ENCODE data around the gene XRCC5. TPM values are rescaled to one million over a fixed set of nuclear protein-coding genes. Genes with fewer than 3 reads are reported as not detected.

XRCC5 gene
- total RNA-seq, 2 donors from 2014 or later, result 205 to 244 TPM

DNA sequence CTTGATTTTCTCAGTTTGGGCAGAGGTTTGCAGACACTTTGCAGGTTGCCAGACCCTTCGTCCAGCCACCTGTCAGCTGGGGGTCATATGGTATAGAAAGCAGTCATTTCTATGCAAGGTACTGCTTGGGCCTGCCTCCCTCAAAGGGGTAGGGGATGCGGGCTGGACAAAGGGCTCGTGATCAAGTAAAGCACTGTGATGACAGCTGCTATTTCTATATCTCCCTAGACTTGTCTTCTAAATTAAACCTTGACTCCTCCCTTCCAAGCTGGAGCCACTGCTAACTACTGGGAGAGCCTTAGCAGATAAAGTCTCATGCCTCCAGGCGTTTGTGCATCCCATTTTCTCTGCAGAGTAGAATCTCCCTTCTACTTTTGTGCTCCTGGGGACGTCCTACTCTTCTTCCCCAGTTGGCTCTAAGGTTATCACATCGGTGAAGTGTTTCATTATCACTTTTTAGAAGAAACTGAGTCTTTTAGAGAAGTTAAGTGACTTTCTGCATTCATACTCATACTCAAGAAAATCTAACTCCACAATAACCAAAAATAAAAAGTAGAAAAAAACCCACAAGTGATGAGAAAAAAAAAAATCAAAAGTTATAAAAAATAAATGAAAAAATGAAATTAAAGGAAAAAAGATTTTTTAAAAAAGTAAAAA is 710 bp upstream of the XRCC5 start:
- H3K27me3 ChIP-seq, result no peaks in the 10 kb centered on the region
- no peak overlapping the region for H3K9ac ChIP-seq (ENCODE audit: low read depth in 2 of 2, low read length in 2 of 2)
- H3K9me3 ChIP-seq, result no peaks in the 10 kb centered on the region
- TF ChIP-seq, protein P1, sequence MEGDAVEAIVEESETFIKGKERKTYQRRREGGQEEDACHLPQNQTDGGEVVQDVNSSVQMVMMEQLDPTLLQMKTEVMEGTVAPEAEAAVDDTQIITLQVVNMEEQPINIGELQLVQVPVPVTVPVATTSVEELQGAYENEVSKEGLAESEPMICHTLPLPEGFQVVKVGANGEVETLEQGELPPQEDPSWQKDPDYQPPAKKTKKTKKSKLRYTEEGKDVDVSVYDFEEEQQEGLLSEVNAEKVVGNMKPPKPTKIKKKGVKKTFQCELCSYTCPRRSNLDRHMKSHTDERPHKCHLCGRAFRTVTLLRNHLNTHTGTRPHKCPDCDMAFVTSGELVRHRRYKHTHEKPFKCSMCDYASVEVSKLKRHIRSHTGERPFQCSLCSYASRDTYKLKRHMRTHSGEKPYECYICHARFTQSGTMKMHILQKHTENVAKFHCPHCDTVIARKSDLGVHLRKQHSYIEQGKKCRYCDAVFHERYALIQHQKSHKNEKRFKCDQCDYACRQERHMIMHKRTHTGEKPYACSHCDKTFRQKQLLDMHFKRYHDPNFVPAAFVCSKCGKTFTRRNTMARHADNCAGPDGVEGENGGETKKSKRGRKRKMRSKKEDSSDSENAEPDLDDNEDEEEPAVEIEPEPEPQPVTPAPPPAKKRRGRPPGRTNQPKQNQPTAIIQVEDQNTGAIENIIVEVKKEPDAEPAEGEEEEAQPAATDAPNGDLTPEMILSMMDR (IDR thresholded peaks at IDR 0.05), result no peak
- intact Hi-C loops (cut with DNase I), result no loop called here
- H3K4me1 ChIP-seq, result no peaks in the 10 kb centered on the region
- H3K27ac ChIP-seq, result peak overlapping the region; percentile 83
- H3K36me3 ChIP-seq, result no peaks in the 10 kb centered on the region
- no peak overlapping the region for H3K4me3 ChIP-seq
- no peak for DNase-seq

DNA sequence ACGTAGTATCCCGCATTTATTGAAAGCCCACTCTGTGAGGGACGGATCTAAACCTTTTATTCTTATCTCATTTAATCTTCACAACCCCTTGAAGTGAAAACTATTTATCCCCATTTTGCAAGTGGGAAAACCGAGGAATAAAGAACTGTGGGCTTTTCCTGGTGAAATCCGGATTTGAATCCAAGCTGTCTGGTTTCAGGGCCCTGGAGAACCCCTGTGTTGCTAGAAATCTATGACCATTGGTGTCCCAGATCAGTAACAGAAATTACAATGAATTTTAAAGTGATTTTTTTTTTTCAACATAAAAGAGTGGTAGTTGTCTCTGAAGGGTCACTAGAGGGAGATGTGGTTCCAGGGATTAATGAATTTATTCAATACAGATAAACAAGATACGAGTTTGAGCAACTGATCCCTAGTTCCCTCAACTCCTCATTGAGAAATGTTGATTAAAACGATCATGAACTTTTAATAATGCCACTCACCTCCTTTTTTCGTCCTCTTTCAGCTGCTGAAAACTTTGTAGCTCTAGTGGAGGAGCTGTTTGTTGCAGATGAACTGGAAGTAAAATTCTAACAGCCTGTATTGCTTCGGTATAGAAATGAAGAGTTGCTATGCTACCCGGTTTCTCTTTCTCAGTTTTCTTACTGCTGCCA is 940 bp downstream of the XRCC5 start:
- H3K4me3 ChIP-seq, result peak overlapping the region; percentile 85
- peak overlapping the region; percentile 90 to 95 for H3K9ac ChIP-seq (ENCODE audit: low read depth in 2 of 2, low read length in 2 of 2)
- no peak for DNase-seq

DNA sequence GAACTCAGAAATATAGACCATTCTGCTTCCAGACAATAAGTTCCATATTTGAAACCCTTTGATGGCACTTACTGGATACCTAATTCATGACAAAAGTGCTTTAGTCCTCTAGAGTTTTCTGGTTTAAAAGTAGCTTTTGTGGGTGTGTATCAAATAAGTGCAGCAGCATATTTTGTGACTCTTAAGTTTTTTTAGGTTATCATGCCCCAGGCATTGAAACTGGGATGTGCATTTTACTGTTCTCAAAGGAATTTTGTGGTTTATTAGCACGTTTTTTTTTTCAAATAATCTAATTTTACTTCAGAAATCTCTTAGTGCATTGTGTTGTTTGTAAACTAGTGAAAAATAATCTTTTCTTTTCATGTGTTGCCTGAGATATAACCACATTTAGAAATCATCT is 1.5 kb downstream of the XRCC5 start:
- H3K27ac ChIP-seq, result no peak overlapping the region
- intact Hi-C loops (cut with DNase I), result loop anchor here (5.0 kb wide), 1 partner anchor 78 kb away; no protein-coding TSS in a partner anchor
- H3K4me1 ChIP-seq, result no peaks in the 10 kb centered on the region

More for the DNA sequence above, 940 bp downstream of the XRCC5 start:
- Histone ChIP-seq H3K9me3 (no peaks in the 10 kb centered on the region), H3K36me3 (no peaks in the 10 kb centered on the region), H3K27ac (peak overlapping the region; percentile 83), H3K4me1 (no peaks in the 10 kb centered on the region), H3K27me3 (no peaks in the 10 kb centered on the region)
- intact Hi-C loops (cut with DNase I), result loop anchor here (5.0 kb wide), 1 partner anchor 78 kb away; no protein-coding TSS in a partner anchor
- TF ChIP-seq, protein P1 (IDR thresholded peaks at IDR 0.05), result no peak

DNA sequence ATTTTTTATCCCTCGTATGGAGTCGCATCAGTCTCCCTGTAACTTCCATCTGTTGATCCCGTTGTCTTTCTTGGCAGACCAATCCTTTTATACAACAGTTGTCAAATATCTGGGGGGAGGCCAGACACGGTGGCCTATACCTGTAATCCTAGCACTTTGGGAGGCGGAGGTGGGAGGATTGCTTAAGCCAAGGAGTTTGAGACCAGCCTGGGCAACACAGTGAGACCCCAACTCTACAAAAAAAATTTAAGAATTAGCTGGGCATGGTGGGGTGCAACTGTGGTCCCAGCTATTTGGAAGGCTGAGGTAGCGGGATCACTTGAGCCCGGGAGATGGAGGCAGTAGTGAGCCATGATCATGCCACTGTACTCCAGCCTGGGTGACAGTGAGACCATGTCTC is 2.0 kb downstream of the XRCC5 start:
- intact Hi-C loops (cut with DNase I), result loop anchor here (5.0 kb wide), 1 partner anchor 79 kb away; no protein-coding TSS in a partner anchor
- no peak for DNase-seq
- Histone ChIP-seq H3K27me3 (no peaks in the 10 kb centered on the region), H3K4me1 (no peaks in the 10 kb centered on the region), H3K9me3 (no peaks in the 10 kb centered on the region), H3K27ac (no peak overlapping the region), H3K4me3 (no peak overlapping the region), H3K36me3 (no peaks in the 10 kb centered on the region), H3K9ac (ENCODE audit: low read depth in 2 of 2, low read length in 2 of 2) (no peak overlapping the region)
- TF ChIP-seq, protein P1 (IDR thresholded peaks at IDR 0.05), result no peak

More for the DNA sequence above, 1.5 kb downstream of the XRCC5 start:
- no peaks in the 10 kb centered on the region for H3K27me3 ChIP-seq
- DNase-seq, result no peak
- TF ChIP-seq, protein P1 (IDR thresholded peaks at IDR 0.05), result no peak
- no peaks in the 10 kb centered on the region for H3K36me3 ChIP-seq
- no peaks in the 10 kb centered on the region for H3K9me3 ChIP-seq
- peak overlapping the region in 1 of 2 donors; percentile 95 for H3K9ac ChIP-seq (ENCODE audit: low read depth in 2 of 2, low read length in 2 of 2)
- H3K4me3 ChIP-seq, result peak overlapping the region; percentile 85

DNA sequence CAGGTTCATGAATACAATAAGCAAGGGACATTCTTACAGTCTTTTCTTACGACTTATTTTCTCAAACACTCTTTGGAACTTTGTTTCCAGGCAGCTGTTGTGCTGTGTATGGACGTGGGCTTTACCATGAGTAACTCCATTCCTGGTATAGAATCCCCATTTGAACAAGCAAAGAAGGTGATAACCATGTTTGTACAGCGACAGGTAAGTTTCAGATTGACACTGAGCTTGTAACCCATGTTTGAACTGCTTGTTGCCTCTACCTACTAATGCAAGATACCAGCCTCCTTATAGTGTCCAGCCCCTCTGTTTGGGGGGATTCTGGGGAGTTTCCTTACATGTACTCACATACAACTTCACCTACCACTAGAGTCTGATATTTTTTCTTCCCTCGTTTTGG is 3.8 kb downstream of the XRCC5 start:
- no peaks in the 10 kb centered on the region for H3K9me3 ChIP-seq
- H3K9ac ChIP-seq (ENCODE audit: low read depth in 2 of 2, low read length in 2 of 2), result no peak overlapping the region
- intact Hi-C loops (cut with DNase I), result loop anchor here (5.0 kb wide), 1 partner anchor 81 kb away; no protein-coding TSS in a partner anchor
- no peaks in the 10 kb centered on the region for H3K4me1 ChIP-seq
- no peak for DNase-seq
- H3K4me3 ChIP-seq, result no peak overlapping the region
- no peaks in the 10 kb centered on the region for H3K27me3 ChIP-seq
- H3K36me3 ChIP-seq, result no peaks in the 10 kb centered on the region
- TF ChIP-seq, protein P1 (IDR thresholded peaks at IDR 0.05), result no peak
- H3K27ac ChIP-seq, result no peak overlapping the region

Measured in colonic mucosa (tissue), 4 donors.